Measurements from ENCODE around the gene KIF6.
A peak's percentile ranks its signal among the peaks of the same experiment; 100 is the strongest.

The KIF6 gene

DNA sequence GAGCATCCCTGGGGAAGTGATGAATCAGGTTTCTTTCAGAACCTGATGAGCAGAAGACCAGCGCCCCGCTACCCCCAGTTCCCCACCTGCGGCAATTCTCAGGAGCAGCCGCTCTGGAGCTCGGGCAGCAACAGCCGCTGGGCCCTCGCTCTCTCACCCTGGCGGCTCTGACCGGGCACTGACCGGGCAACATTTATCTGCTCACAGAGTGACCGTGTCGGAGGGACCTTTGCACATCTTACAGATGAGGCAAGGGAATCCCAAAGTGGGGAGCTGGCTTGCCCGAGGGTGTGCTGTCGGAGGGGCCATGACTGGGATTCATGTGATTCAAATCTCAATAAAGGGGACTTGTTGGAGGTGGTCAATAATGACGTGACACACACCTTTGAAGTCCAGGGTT lies 376.5 kb downstream of the KIF6 start:
- ATAC-seq (replicated peaks; ENCODE audit: extremely low read depth, poor library complexity, severe bottlenecking) (no peak), DNase-seq (ENCODE audit: low spot score in 2 of 2) (no peak)
- Mint-ChIP-seq H3K36me3 (ENCODE audit: insufficient read depth) (no peaks in the 10 kb centered on the region), H3K4me1 (no peaks in the 10 kb centered on the region), H3K4me3 (no peak overlapping the region), H3K9me3 (no peaks in the 10 kb centered on the region), H3K27me3 (peaks cover 18% of the 10 kb centered on the region), H3K27ac (ENCODE audit: low read depth) (no peak overlapping the region)

DNA sequence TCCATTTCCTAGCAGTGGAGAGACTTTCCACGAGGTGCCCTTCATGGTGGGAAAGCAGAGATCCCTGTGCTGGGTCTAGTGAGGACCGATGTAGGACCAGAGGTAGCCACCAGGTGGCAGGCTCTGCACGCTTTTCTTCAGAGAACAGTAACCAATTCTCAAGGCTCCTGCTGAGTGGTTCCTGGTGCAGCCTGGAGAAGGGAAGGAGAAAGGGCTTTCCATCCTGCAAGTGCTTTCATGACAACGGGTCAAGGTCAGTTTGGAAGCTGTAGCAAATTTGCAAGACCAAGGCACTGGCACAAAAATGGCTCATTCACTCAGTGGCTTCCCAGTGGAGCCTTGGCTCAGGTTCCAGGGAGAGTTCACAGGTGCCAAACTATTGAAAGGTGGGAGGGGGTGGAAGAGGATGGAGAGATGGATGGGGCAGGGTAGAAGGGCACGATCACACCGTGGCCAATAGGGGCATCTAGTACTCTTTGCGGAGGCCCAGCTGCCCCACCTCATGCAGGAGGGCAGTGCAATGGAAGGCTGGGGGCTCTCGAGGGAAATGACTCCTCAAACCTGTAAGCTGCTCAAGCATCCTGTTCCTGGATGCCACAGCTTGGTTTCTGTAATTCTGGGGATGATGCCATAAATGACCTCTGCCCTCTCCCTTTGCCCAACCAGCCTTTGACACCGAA lies 377.2 kb downstream of the KIF6 start:
- DNase-seq (ENCODE audit: low spot score in 2 of 2) (peak; percentile 18 to 25), ATAC-seq (replicated peaks; ENCODE audit: extremely low read depth, poor library complexity, severe bottlenecking) (no peak)
- H3K9me3 Mint-ChIP-seq: no peaks in the 10 kb centered on the region
- H3K27me3 Mint-ChIP-seq: peaks cover 11% of the 10 kb centered on the region
- no peak overlapping the region for H3K4me3 Mint-ChIP-seq
- H3K36me3 Mint-ChIP-seq (ENCODE audit: insufficient read depth): no peaks in the 10 kb centered on the region
- H3K27ac Mint-ChIP-seq (ENCODE audit: low read depth): no peak overlapping the region
- no peaks in the 10 kb centered on the region for H3K4me1 Mint-ChIP-seq

DNA sequence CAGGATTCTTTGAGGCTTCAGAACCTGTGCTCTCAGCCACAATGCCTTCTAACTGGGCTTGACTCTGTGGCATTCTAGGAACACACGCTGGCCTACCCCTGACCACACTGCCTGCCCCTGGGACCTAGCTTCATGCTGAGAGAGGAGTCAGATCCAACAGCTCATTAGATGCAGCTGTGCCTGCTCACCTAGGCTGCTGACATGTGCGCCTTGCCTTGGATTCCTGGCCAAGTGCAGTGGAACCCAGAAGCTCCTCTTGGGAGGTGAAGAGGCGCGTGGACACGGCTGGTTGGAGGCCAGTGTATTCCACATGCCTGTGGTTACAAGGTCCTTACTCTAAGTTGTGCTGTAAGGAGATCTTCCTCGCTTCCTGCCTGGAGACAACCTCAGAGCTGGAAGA lies 378.0 kb downstream of the KIF6 start:
- Mint-ChIP-seq H3K9me3 (no peaks in the 10 kb centered on the region), H3K36me3 (ENCODE audit: insufficient read depth) (no peaks in the 10 kb centered on the region), H3K27ac (ENCODE audit: low read depth) (no peak overlapping the region), H3K27me3 (peaks cover 11% of the 10 kb centered on the region), H3K4me3 (no peak overlapping the region), H3K4me1 (no peaks in the 10 kb centered on the region)
- DNase-seq (ENCODE audit: low spot score in 2 of 2) (no peak), ATAC-seq (replicated peaks; ENCODE audit: extremely low read depth, poor library complexity, severe bottlenecking) (no peak)

DNA sequence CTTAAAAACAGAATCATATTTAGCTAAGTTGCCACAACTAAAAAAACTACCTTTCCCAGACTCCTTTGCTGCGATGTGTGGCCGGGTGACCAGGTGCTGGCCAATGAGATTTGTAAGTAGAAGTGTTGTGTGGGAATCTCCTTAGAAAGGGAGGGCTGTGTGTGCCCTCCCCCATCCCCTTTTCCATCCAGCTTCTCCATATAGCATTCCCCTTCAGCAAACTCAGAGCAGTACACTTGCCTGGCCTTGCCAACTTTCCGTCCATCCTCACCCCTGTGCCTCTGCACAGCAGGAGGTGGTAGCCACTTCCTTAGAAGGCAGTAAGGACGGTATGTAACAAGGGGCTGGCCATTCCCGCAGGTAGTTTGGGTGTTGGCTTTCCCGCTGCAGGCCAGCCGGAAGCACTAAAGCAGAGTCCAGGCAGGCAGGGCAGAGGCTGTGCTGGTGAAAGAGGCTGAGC lies 380.4 kb downstream of the KIF6 start:
- no peak overlapping the region for H3K4me3 Mint-ChIP-seq
- H3K36me3 Mint-ChIP-seq (ENCODE audit: insufficient read depth): no peaks in the 10 kb centered on the region
- no peak for ATAC-seq (replicated peaks; ENCODE audit: extremely low read depth, poor library complexity, severe bottlenecking)

DNA sequence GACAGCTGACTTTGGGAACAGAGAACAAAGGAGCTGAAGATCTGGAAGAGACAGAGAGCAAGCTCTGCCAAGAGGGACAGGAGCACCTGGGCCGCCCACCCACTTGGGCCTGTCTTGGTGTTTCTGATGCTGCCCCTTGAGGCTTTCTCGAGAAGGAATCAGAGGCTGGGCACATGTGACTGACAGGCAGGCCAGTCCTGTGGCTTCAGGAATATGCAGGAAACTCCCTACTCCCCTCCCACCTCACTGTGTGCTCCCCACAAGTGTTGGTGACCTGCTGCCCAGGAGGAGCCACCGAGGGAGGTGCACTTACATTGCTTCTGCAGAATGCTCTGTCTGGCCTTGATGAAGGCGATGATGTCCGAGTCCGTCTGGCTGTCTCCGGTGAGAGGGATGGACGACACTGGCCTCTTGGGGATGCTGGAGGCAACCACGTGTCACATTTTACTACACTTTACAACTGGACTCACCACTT lies 381.8 kb downstream of the KIF6 start:
- H3K36me3 Mint-ChIP-seq (ENCODE audit: insufficient read depth): no peaks in the 10 kb centered on the region
- DNase-seq (ENCODE audit: low spot score in 2 of 2) (no peak), ATAC-seq (replicated peaks; ENCODE audit: extremely low read depth, poor library complexity, severe bottlenecking) (no peak)
- peaks cover 26% of the 10 kb centered on the region for H3K27me3 Mint-ChIP-seq
- H3K4me3 Mint-ChIP-seq: no peak overlapping the region
- no peaks in the 10 kb centered on the region for H3K9me3 Mint-ChIP-seq
- no peaks in the 10 kb centered on the region for H3K4me1 Mint-ChIP-seq
- no peak overlapping the region for H3K27ac Mint-ChIP-seq (ENCODE audit: low read depth)

More for the DNA sequence above, 380.4 kb downstream of the KIF6 start:
- no peaks in the 10 kb centered on the region for H3K4me1 Mint-ChIP-seq
- H3K27ac Mint-ChIP-seq (ENCODE audit: low read depth): no peak overlapping the region
- no peaks in the 10 kb centered on the region for H3K9me3 Mint-ChIP-seq
- H3K27me3 Mint-ChIP-seq: peaks cover 15% of the 10 kb centered on the region
- DNase-seq (ENCODE audit: low spot score in 2 of 2): no peak

DNA sequence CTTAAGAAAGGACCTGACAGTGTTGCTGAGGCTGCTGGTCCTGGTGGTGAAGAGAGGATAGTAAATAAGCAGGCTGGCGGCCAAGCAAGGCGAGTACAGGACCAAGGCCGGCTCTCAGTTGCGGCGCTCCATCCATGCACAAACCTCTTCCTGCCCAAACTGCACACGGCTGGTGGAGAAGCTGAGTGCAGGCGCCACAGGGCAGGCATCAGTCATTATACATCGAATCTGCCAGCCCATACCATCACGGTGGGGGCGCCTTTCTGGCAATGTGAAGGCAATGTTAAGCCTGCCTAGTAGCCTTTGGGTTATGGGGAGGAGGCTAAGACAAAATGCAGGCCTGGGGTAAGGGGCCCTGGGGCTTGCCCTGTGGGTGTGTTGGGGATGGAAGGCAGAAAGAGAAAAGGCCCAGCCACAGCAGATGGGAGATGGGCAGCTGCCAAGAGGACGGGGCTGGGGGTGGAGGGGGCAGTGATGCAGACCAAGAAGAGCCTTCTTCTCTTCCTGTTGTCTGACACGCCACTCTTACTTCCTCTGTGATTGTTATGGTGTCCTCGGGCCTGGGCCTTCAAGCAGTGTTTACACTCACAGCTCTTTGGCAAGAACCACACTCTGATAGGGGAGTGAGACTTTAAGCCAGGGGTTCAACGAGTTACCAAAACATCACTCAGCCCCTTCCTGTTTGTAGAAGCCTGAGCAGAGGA lies 382.4 kb downstream of the KIF6 start:
- H3K9me3 Mint-ChIP-seq: no peaks in the 10 kb centered on the region
- no peak overlapping the region for H3K27ac Mint-ChIP-seq (ENCODE audit: low read depth)

DNA sequence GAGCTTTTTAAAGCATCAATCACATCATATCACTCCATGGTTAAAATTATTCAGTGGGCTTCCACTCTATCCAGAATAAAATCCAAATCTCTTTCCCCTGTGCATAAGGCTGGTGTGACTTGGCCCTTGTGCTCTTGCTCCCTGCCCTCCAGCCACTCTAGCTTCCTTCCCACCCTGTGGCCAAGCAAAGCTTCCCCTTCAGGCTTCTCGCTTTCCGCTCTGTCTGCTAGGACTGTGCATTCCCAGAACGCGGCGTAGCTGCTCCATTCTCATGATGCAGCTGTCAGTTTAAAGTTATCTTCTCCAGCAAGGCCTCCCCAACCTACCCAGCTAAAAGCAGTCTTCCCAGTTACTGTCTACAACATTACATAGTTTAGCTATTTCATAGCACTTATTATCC lies 383.3 kb downstream of the KIF6 start:
- H3K4me1 Mint-ChIP-seq: peaks cover 5% of the 10 kb centered on the region
- no peaks in the 10 kb centered on the region for H3K36me3 Mint-ChIP-seq (ENCODE audit: insufficient read depth)
- DNase-seq (ENCODE audit: low spot score in 2 of 2) (no peak), ATAC-seq (replicated peaks; ENCODE audit: extremely low read depth, poor library complexity, severe bottlenecking) (no peak)
- H3K27me3 Mint-ChIP-seq: peaks cover 30% of the 10 kb centered on the region
- no peak overlapping the region for H3K27ac Mint-ChIP-seq (ENCODE audit: low read depth)
- no peak overlapping the region for H3K4me3 Mint-ChIP-seq
- no peaks in the 10 kb centered on the region for H3K9me3 Mint-ChIP-seq

More for the DNA sequence above, 382.4 kb downstream of the KIF6 start:
- peak; percentile 14 for ATAC-seq (replicated peaks; ENCODE audit: extremely low read depth, poor library complexity, severe bottlenecking)
- Mint-ChIP-seq H3K4me3 (no peak overlapping the region), H3K36me3 (ENCODE audit: insufficient read depth) (no peaks in the 10 kb centered on the region), H3K4me1 (no peaks in the 10 kb centered on the region), H3K27me3 (peaks cover 26% of the 10 kb centered on the region)
- DNase-seq (ENCODE audit: low spot score in 2 of 2): no peak

DNA sequence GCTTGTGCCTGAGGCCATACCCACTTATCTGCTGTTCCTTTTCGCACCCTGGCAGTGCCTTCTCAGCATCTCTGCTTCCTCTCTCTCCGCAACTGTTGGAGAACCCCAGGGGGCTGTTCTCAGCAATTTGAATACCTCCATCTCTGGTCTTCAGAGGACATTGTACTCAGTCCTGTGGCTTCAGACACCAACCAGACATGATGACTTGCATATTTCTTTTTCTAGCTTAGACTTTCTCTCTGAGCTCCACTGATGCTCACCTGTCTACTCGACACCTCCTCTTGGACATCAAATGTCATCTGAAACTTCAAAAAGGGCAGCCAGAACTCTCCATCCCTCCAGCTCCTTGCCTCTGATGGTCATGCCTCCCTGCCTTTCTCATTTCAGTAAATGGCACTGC lies 383.9 kb downstream of the KIF6 start:
- Mint-ChIP-seq H3K4me3 (no peak overlapping the region), H3K27me3 (peaks cover 30% of the 10 kb centered on the region), H3K27ac (ENCODE audit: low read depth) (no peak overlapping the region), H3K4me1 (peaks cover 11% of the 10 kb centered on the region), H3K36me3 (ENCODE audit: insufficient read depth) (no peaks in the 10 kb centered on the region), H3K9me3 (no peaks in the 10 kb centered on the region)
- DNase-seq (ENCODE audit: low spot score in 2 of 2): no peak
- no peak for ATAC-seq (replicated peaks; ENCODE audit: extremely low read depth, poor library complexity, severe bottlenecking)

DNA sequence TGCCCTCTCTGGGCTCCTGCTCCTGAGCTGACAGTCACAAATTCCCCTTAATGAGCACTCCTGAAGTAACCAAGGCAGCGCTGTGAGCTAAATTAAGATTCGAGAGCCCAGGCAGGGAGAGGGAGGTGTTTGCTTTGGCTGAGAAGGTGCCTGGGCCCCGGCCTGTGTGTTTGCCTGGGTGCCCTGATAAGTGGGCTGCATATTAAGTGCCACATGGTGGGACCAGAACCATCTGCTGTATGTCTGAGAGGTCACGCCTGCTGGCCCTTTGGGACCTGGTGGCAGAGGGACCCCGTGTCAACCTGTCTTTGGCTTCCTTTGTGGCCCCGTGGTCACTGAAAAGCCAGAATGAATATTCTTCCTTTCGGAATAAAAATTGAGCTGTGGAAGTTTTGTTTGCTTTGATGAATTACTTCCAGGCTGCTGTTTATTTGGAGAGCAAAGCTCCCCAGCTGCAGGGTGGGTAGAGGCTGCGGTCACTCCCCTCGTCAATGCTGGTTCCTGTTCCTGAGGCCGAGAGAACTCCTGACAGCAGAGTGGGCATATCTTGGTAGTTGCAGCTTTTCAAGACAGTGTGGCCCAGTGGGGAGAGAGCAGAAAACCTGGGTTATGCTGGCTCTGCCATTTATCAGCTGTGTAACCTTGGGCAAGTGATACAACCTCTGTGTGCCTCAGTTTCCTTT lies 385.2 kb downstream of the KIF6 start:
- H3K9me3 Mint-ChIP-seq: no peaks in the 10 kb centered on the region
- no peak for DNase-seq (ENCODE audit: low spot score in 2 of 2)
- peaks cover 30% of the 10 kb centered on the region for H3K27me3 Mint-ChIP-seq
- no peak overlapping the region for H3K27ac Mint-ChIP-seq (ENCODE audit: low read depth)
- no peaks in the 10 kb centered on the region for H3K36me3 Mint-ChIP-seq (ENCODE audit: insufficient read depth)
- H3K4me3 Mint-ChIP-seq: no peak overlapping the region
- no peak for ATAC-seq (replicated peaks; ENCODE audit: extremely low read depth, poor library complexity, severe bottlenecking)
- H3K4me1 Mint-ChIP-seq: peaks cover 18% of the 10 kb centered on the region

DNA sequence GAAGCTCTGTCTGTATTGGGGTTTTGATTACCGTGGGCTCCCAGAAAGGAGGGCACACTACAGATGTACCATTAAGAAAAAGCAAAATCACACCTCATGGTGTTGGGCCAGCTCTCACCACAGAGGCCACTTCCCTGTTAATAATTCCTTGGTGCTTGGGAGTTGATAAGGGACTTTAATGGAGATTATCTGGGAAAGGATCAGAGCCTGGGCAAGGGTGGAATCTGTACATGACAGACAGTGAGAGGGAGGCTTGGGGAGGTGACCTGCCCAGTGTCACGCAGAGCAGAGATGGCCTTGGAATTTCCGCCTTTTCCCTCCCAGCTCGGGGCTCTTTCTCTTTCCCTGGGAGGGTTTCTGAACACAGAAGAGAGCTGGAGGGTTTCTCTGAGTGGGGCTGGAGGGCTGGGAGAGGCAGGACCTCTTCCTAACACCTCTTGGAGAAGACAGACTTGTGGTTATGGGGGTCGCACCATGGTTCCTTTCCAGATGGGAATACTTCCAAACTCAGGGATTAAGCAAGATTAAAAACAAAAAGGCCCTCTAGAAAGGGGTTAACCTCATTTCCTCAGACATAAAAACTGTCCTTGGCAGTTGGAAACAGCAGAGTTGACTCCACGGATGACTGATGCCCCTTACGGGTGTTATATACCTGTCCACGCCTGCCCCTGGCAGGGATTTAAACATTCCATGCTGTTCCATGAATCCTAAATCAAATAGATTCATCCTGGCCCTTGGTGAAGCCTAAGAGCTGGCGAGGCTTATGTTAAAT lies 385.9 kb downstream of the KIF6 start:
- no peaks in the 10 kb centered on the region for H3K36me3 Mint-ChIP-seq (ENCODE audit: insufficient read depth)
- no peak overlapping the region for H3K27ac Mint-ChIP-seq (ENCODE audit: low read depth)
- peaks cover 18% of the 10 kb centered on the region for H3K4me1 Mint-ChIP-seq
- peaks cover 30% of the 10 kb centered on the region for H3K27me3 Mint-ChIP-seq
- H3K9me3 Mint-ChIP-seq: no peaks in the 10 kb centered on the region
- no peak overlapping the region for H3K4me3 Mint-ChIP-seq
- no peak for ATAC-seq (replicated peaks; ENCODE audit: extremely low read depth, poor library complexity, severe bottlenecking)
- DNase-seq (ENCODE audit: low spot score in 2 of 2): no peak

DNA sequence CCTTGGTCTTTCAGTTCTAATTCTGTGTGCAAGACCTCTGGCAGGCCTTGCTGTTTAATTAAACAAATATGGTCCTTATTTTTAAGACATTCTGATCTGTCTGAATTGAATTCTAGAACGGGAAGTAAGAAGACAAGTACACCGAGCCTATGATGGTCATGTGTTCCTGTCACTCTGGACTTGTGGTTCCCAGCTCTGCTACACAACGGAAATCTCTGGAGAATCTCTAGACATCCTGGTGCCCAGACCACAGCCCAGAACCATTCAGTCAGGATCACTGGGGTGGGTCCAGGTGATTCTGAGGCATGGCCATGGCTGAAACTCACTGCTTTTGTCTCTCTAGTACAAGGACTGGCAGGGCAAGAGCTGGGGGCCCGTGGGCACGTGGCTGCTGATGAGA lies 386.8 kb downstream of the KIF6 start:
- Mint-ChIP-seq H3K4me3 (no peak overlapping the region), H3K9me3 (no peaks in the 10 kb centered on the region), H3K27ac (ENCODE audit: low read depth) (no peak overlapping the region), H3K4me1 (peaks cover 18% of the 10 kb centered on the region), H3K36me3 (ENCODE audit: insufficient read depth) (no peaks in the 10 kb centered on the region), H3K27me3 (peaks cover 30% of the 10 kb centered on the region)
- DNase-seq (ENCODE audit: low spot score in 2 of 2): no peak
- ATAC-seq (replicated peaks; ENCODE audit: extremely low read depth, poor library complexity, severe bottlenecking): no peak

DNA sequence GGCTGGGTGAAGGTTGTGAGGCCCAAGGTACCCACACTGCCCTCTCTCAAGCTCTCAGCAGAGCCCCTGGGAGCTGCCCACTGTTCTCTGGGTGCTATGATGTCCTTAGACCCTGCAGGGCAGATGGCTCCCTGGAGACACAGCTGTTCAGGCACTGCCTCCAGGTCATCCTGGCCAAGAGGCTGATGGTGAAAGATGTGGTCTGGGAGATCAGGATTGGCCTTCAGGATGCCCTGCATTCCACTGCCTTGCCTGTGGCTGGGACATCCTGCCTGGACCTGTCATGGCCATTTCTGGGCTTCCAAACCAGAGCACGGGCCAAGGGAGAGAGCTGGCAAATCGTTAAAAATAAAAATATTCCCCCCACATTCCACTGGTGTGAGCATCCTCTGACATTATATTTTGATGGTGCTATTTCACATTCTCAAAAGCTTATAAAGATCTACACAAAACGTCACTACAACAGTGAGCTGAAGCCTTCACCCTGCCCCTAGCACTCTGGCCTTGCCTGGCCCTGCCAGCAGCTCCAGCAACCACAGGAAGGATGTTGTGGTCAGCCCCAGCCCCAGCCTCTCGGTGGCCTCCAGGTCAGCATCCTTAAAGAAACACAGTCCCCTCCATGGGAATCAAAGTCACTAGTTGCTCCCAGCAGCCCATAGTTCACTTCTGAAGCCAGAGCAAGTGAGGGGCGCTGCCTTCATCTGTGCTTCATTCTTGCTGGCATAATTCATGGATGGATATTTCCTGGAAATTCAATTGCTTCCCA lies 389.2 kb downstream of the KIF6 start:
- Mint-ChIP-seq H3K27me3 (peaks cover 49% of the 10 kb centered on the region), H3K4me3 (no peak overlapping the region), H3K9me3 (no peaks in the 10 kb centered on the region), H3K4me1 (peaks cover 18% of the 10 kb centered on the region), H3K27ac (ENCODE audit: low read depth) (no peak overlapping the region), H3K36me3 (ENCODE audit: insufficient read depth) (no peaks in the 10 kb centered on the region)
- no peak for ATAC-seq (replicated peaks; ENCODE audit: extremely low read depth, poor library complexity, severe bottlenecking)
- no peak for DNase-seq (ENCODE audit: low spot score in 2 of 2)
